D721Med (cell line): ENCODE results near the gene CDKN1C.

Experiments
- DNase-seq: peaks from one replicate; pipeline ENCODE4 v3.0.0; 2011; ENCODE audit warnings: low spot score; ENCODE audit not compliant: insufficient read length
- FAIRE-seq: peaks from 2 replicates; lab custom pipeline; 2011; peaks lifted over from hg19 to GRCh38; lab: Jason Lieb, UNC
- TF ChIP-seq, protein P1 (sequence below): IDR thresholded peaks from 2 replicates; pipeline ENCODE4 v1.5.1; 2012; ENCODE audit warnings: mild to moderate bottlenecking, control low read depth; ENCODE audit not compliant: insufficient read depth; ENCODE audit errors: missing control alignments

CDKN1C gene

DNA sequence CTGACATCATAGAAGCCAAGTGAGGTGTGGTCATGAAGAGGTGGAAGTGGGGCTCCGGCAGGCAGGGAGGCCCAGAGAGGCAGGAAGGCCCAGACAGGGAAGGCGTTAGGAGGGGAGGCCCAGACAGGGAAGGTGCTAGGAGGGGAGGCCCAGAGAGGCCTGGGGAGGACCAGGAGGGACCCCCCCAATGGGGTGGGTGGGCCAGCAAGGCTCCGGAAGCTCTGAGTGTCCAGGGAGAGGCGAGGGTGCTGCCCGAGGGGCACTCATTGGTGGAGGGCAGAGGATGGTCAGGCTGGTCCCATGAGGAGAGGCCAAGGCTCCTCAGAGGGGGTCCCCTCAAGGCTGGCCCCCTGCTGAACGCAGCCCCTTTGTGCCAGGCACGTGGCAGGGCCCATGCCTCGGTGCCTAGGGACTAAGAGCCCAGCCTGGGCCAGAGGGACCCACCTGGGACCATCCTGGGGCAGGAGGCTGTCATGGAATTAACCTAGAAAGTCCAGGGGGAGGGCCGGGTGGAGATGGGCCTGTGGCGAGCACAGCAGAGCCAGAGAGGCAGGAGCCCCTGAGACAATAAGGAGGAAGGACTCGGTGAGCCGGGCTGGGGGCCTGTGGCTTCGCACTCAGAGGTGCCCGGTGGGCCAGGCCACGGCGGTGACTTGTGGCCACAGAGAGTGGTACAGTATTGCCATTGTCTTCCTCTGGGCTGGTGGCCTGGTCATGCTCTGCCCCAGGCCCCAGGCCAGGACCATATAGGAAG lies 31.5 kb upstream of the CDKN1C start:
- TF ChIP-seq, protein P1, sequence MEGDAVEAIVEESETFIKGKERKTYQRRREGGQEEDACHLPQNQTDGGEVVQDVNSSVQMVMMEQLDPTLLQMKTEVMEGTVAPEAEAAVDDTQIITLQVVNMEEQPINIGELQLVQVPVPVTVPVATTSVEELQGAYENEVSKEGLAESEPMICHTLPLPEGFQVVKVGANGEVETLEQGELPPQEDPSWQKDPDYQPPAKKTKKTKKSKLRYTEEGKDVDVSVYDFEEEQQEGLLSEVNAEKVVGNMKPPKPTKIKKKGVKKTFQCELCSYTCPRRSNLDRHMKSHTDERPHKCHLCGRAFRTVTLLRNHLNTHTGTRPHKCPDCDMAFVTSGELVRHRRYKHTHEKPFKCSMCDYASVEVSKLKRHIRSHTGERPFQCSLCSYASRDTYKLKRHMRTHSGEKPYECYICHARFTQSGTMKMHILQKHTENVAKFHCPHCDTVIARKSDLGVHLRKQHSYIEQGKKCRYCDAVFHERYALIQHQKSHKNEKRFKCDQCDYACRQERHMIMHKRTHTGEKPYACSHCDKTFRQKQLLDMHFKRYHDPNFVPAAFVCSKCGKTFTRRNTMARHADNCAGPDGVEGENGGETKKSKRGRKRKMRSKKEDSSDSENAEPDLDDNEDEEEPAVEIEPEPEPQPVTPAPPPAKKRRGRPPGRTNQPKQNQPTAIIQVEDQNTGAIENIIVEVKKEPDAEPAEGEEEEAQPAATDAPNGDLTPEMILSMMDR: no peak
- DNase-seq (no peak), FAIRE-seq (no peak)

DNA sequence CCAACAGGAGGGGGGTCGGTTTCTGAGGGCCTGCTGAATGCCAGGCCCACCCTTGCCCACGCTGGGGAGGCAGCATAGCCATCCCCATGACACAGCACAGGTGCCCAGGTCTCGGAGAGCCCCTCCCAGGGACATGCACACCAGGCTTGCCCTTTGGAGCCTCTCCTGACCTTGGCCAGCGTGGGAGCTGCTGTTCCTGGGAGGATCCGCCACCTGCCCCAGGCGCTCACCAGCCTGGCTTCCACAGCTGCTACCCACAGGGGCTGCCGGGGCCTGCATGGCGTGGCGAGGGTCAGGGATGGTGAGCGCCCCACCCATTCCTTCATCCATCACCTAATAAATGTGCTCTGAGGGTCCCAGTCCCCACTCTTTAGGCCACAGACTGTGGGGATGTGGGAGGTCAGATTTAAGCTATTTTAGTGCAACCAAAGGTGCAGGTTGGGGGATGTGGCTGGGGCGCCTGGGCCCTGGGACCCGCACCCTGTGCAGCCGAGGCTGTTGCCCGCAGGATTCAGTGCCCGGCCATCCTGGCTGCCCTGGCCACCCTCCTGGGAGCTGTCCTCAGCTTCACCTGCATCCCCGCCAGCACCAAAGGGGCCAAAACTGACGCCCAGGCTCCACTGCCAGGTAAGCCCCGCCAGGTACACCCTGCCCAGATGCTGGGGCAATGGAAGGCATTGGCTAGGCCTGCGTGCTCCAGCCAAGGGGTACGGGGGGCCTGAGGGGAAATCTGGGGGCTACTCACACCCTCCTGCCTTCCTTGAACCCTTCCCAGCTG lies 30.7 kb upstream of the CDKN1C start:
- TF ChIP-seq, protein P1: no peak
- FAIRE-seq (no peak), DNase-seq (no peak)

DNA sequence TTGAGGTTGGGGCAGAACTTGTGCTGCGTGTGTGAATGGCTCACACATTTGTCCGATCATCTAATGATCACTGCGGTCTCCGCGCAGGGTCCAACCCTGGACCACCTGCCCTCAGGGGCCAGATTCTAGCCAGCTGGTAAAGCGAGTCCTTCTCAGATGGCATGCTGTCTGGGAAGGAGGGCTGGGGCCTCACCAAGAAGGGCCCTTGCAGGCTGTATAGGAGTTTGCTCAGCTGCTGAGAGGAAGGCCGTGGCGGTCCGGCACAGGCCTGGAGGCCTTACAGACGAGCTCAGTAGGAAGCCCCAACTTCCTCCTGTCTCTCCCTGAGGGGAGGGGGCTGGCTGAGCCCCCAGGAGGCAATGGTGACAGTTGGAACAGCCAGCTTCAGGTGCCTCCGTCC lies 29.9 kb upstream of the CDKN1C start:
- FAIRE-seq: no peak
- TF ChIP-seq, protein P1: no peak

DNA sequence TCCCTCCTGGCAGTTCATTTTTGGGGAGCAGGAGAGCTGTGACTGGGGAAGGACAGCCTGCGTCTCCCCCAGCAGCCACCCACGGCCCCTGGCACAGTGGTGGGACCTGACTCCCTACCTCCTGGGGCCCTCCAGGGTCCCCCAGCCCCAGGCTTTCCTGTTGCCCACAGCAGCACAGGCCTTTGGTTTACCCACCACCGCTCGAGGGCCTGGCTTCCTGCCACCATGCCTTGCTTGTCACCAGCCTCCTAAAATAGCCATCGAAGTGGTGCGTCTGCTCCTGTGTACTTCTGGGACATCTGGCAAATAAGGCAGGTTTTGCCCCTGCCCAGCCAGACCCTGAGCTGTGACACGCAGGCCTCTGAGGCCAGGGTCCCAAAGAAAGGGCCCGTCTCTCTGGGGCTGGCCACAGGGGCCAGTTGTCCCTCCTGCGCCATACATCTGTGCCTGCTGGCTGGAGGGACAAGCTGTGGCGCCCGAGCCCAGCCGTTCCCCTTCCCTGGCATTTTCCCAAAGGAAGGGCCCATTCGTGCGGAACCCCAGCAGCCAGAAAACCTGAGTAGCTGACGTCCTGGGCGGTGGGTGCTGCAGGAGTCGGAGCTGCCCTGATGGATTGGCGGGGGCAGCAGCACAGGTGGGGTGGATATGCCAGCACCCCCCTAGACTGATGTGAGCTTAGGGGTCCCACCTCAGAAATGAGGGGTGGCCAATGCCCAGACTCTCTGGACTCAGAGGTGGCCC lies 29.1 kb upstream of the CDKN1C start:
- FAIRE-seq (no peak), DNase-seq (no peak)
- TF ChIP-seq, protein P1: no peak

More for the DNA sequence above, 29.9 kb upstream of the CDKN1C start:
- no peak for DNase-seq

DNA sequence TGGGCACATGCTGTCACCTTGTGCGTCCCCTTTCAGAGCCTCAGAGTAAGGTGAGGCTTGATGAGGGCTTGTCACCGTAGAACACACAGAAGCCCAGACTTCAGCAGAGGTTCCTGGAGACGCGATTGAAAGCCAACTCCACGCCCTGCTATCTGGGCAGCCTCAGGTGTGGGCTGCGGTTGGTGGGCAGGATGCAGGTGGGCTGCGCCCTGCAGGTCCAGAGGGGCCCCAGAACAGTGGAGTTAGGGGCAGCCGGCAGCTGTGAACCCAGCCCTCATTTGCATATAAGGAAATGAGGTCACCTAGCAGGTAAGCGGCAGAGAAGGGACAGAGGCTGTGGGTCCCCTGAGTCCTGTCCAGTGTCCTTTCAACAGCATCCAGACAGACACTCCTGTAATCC lies 28.2 kb upstream of the CDKN1C start:
- TF ChIP-seq, protein P1: no peak
- DNase-seq: no peak
- FAIRE-seq: no peak

DNA sequence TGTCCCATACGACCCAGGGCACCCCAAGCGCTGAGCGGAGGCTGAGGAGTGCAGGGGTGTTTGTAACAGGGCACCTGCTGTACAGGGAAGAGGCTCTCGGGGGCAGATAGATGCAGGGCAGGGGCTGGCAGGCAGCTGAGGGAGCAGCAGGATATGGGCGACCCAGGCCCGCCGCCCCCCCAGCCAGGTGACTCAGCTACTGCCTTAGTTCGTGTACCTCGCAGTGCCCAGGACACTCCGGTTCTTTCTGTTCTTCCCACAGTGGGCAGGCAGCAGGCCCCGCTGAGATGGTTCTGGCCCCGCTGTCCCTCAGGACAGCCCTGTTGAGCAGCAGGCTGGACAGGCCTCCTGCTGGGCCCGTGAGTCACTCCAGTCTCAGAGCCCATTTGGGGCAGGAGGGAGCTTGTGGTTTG lies 27.4 kb upstream of the CDKN1C start:
- TF ChIP-seq, protein P1: no peak
- DNase-seq: no peak
- no peak for FAIRE-seq
